Osteoblast (primary cell): ENCODE measurements around the gene DND1. TPM values are rescaled to one million over a fixed set of nuclear protein-coding genes. Genes with fewer than 3 reads are reported as not detected.

Source experiments
- DNase-seq: peaks from one replicate; pipeline ENCODE4 v3.0.0; 2011; ENCODE audit warnings: low spot score, mixed read lengths; ENCODE audit not compliant: insufficient read length; ENCODE audit errors: missing footprints
- H2AFZ ChIP-seq: 2 replicates; pipeline ENCODE4 v1.6.0; 2011; ENCODE audit warnings: mild to moderate bottlenecking, low read length
- H3K27ac ChIP-seq: 2 replicates; pipeline ENCODE4 v1.5.1; 2011; ENCODE audit warnings: mild to moderate bottlenecking, low read depth, low read length, moderate library complexity
- H3K27me3 ChIP-seq: 2 replicates; pipeline ENCODE4 v1.6.0; 2012; ENCODE audit warnings: mild to moderate bottlenecking, control low read depth, inconsistent platforms, low read length, moderate library complexity; ENCODE audit not compliant: insufficient read depth
- H3K36me3 ChIP-seq: 2 replicates; pipeline ENCODE4 v1.5.1; 2011; ENCODE audit warnings: mild to moderate bottlenecking, low read length, control low read depth, moderate library complexity; ENCODE audit not compliant: insufficient read depth
- H3K4me1 ChIP-seq: 2 replicates; pipeline ENCODE4 v1.5.1; 2011; ENCODE audit warnings: mild to moderate bottlenecking, low read length, control low read depth, moderate library complexity; ENCODE audit not compliant: insufficient read depth
- H3K4me2 ChIP-seq: 2 replicates; pipeline ENCODE4 v1.6.0; 2011; ENCODE audit warnings: mild to moderate bottlenecking, low read length; ENCODE audit not compliant: insufficient read depth
- H3K4me3 ChIP-seq: fragments of 200-600 bp; sonication (generic); 3 replicates; pipeline ENCODE4 v1.5.1; 2012; ENCODE audit warnings: mild to moderate bottlenecking, low read length, inconsistent platforms; ENCODE audit not compliant: insufficient read depth
- H3K79me2 ChIP-seq: 2 replicates; pipeline ENCODE4 v1.6.0; 2012; ENCODE audit warnings: mild to moderate bottlenecking, low read length, control low read depth, inconsistent platforms; ENCODE audit not compliant: insufficient read depth
- H3K9me3 ChIP-seq: 2 replicates; pipeline ENCODE4 v1.5.1; 2011; ENCODE audit warnings: low read depth, low read length, control low read depth
- H4K20me1 ChIP-seq: 2 replicates; pipeline ENCODE4 v1.6.0; 2012; ENCODE audit warnings: mild to moderate bottlenecking, low read length, control low read depth; ENCODE audit not compliant: insufficient read depth
- total RNA-seq: library from RNA; depleted of rRNA; stranded (reverse); fragments of >200 nt; gene quantifications from 2 replicates; pipeline ENCODE4 v1.2.3, GENCODE V29; 2012
- TF ChIP-seq, protein P1 (sequence below): IDR thresholded peaks from 2 replicates; pipeline ENCODE4 v1.5.1; 2011; ENCODE audit warnings: mild to moderate bottlenecking, low read depth, low read length, moderate library complexity; ENCODE audit errors: extremely low read depth

Gene DND1
- total RNA-seq, 1 donor: not detected

DNA sequence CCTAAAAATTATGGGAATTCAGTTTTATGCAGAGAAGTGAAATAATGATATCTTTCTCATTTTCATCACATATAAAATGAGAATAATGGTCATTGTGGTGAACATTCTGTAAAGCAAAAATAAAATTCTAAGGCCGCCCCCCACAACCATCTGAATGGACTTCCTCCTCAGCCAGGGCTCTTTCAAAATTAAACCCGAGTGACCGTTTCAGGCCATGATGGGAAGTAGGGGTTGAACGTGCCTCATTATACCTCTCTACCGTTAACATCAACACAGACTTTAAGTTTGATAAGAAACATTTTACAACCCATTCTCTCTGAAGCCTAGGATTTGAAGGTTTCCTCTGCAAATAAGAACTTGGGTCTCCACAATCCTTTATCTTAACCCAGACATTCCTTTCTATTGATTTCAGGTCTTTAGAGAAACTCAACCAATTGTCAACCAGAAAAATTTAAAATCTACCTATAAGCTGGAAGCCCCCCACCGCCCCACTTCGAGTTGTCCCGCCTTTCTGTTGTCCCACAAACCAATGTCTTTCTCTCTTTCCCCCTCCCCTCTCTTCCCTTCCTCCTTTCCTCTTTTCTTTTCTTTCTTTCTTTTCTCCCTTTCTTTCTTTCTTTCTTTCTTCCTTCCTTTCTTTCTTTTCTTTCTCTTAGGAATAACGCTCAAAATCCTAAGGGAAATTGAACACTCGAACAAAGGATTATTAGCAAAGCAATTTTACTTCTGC is 35.8 kb downstream of the DND1 start:
- H3K36me3 ChIP-seq: no peaks in the 10 kb centered on the region
- no peaks in the 10 kb centered on the region for H3K9me3 ChIP-seq
- H3K4me1 ChIP-seq: peaks cover 20% of the 10 kb centered on the region
- no peak overlapping the region for H3K4me2 ChIP-seq
- no peak overlapping the region for H3K27ac ChIP-seq
- TF ChIP-seq, protein P1, sequence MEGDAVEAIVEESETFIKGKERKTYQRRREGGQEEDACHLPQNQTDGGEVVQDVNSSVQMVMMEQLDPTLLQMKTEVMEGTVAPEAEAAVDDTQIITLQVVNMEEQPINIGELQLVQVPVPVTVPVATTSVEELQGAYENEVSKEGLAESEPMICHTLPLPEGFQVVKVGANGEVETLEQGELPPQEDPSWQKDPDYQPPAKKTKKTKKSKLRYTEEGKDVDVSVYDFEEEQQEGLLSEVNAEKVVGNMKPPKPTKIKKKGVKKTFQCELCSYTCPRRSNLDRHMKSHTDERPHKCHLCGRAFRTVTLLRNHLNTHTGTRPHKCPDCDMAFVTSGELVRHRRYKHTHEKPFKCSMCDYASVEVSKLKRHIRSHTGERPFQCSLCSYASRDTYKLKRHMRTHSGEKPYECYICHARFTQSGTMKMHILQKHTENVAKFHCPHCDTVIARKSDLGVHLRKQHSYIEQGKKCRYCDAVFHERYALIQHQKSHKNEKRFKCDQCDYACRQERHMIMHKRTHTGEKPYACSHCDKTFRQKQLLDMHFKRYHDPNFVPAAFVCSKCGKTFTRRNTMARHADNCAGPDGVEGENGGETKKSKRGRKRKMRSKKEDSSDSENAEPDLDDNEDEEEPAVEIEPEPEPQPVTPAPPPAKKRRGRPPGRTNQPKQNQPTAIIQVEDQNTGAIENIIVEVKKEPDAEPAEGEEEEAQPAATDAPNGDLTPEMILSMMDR: no peak
- H3K27me3 ChIP-seq: no peaks in the 10 kb centered on the region
- H4K20me1 ChIP-seq: no peaks in the 10 kb centered on the region
- peaks cover 11% of the 10 kb centered on the region for H3K79me2 ChIP-seq
- no peak overlapping the region for H2AFZ ChIP-seq
- no peak overlapping the region for H3K4me3 ChIP-seq
- DNase-seq: no peak

DNA sequence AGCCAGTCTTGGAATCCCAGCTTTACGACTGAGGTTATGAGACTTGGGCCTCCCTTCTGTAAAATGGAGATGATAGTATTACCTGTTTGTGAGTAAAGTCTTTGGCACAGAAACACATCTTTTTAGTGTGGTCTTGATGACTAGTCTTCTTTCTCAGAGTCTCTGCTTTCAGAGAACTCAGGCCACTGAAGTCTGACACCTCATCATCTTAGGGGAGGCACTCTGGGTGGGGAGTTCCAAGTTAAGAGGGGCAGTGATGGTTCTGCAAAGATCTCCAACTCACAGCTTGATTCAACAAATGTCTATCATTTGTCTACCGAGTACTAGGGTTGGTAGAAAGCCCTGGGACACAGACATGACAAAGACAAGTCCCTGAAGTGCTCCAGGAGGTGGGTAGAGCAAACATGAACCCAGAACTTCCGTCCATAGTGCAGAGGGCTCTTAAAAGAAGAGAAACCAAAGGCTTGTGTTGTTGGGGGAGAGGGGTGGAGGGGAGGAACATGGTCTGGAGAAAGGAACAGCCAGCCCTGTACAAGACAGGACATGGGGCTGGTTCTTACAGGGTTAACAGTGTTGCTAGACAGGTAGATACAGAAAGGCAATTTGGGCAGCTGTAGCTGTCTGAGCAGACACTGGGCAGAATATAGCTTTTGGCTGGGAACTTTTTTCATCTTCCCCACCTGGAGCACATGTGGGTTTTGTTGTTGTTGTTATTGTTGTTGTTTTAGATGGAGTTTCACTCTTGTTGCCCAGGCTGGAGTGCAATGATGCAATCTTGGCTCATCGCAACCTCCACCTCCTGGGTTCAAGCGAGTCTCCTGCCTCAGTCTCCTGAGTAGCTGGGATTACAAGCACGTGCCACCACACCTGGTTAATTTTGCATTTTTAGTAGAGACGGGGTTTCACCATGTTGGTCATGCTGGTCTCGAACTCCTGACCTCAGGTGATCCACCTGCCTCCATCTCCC is 37.8 kb downstream of the DND1 start:
- Histone ChIP-seq H3K36me3 (no peaks in the 10 kb centered on the region), H3K9me3 (no peaks in the 10 kb centered on the region), H3K4me1 (peaks cover 30% of the 10 kb centered on the region), H2AFZ (no peak overlapping the region), H3K27me3 (peaks cover 7% of the 10 kb centered on the region), H4K20me1 (no peaks in the 10 kb centered on the region), H3K4me3 (no peak overlapping the region), H3K4me2 (no peak overlapping the region), H3K27ac (no peak overlapping the region), H3K79me2 (peaks cover 7% of the 10 kb centered on the region)
- no peak for DNase-seq
- TF ChIP-seq, protein P1: no peak

DNA sequence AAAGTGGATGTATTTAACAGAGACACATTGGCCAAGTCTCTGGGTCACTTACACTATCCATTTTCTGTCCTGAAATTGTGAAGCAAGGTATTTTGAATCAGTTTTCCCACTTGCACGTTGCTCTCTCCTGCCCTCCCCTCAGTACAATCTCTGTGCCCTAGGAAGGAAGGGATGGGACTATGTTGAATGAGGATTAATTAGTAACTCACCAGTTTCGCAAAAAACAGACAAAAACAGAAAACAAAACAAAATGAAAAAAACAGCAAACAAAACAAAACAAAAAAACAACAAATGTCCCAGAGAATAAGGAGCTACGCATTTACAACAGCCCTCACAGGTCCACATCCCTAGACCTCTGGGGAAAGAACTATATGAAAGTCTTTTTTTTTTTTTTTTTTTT is 39.3 kb downstream of the DND1 start:
- H3K4me1 ChIP-seq: peaks cover 33% of the 10 kb centered on the region
- no peak overlapping the region for H2AFZ ChIP-seq
- no peaks in the 10 kb centered on the region for H3K9me3 ChIP-seq
- TF ChIP-seq, protein P1: no peak
- no peaks in the 10 kb centered on the region for H3K79me2 ChIP-seq
- no peak overlapping the region for H3K4me2 ChIP-seq
- H3K27me3 ChIP-seq: peaks cover 7% of the 10 kb centered on the region
- no peaks in the 10 kb centered on the region for H4K20me1 ChIP-seq
- H3K27ac ChIP-seq: no peak overlapping the region
- H3K36me3 ChIP-seq: no peaks in the 10 kb centered on the region
- DNase-seq: no peak
- no peak overlapping the region for H3K4me3 ChIP-seq

DNA sequence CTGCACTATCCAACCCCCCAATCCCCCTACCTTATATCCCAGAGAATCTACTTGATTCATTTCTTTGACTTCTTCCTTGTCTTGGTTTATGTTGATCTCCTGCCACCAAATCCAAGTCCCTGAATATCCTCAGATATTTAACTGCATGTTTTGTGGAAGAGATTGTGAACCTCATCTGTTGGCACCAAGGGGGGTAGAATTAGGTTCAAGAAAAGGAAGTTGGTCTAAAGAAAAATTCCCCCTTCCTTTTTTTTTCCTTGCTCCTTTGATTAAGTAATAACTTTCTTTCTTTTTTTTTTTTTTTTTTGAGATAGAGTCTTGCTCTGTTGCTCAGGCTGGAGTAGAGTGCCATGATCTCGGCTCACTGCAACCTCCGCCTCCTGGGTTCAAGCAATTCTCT is 39.9 kb downstream of the DND1 start:
- Histone ChIP-seq H3K36me3 (no peaks in the 10 kb centered on the region), H3K27ac (no peak overlapping the region), H3K4me3 (peak overlapping the region; percentile 72), H3K4me2 (peak overlapping the region; percentile 92), H3K27me3 (peaks cover 7% of the 10 kb centered on the region), H3K9me3 (no peaks in the 10 kb centered on the region), H3K4me1 (peaks cover 28% of the 10 kb centered on the region), H2AFZ (no peak overlapping the region), H3K79me2 (no peaks in the 10 kb centered on the region), H4K20me1 (no peaks in the 10 kb centered on the region)
- no peak for DNase-seq
- TF ChIP-seq, protein P1: no peak
